Chondrocyte (in vitro differentiated cells): ENCODE data around the gene TUBB4B. TPM values are rescaled to one million over a fixed set of nuclear protein-coding genes. Genes with fewer than 3 reads are reported as not detected.

Experiments
- DNase-seq: peaks from one replicate; pipeline ENCODE4 v3.0.0; 2021; ENCODE audit warnings: mixed read lengths, low spot score
- H3K27ac Mint-ChIP-seq: one replicate; pipeline ENCODE4 v1.8.0; 2021; ENCODE audit warnings: mild to moderate bottlenecking, moderate library complexity, mixed read lengths; ENCODE audit not compliant: unreplicated experiment
- H3K27me3 Mint-ChIP-seq: 2 replicates; pipeline ENCODE4 v1.8.0; 2021; ENCODE audit warnings: low read depth, mixed read lengths
- H3K36me3 Mint-ChIP-seq: 2 replicates; pipeline ENCODE4 v1.8.0; 2021; ENCODE audit warnings: low read depth, mixed read lengths
- H3K4me1 Mint-ChIP-seq: 2 replicates; pipeline ENCODE4 v1.8.0; 2021; ENCODE audit warnings: low read depth, mild to moderate bottlenecking, mixed read lengths
- H3K4me3 Mint-ChIP-seq: one replicate; pipeline ENCODE4 v1.8.0; 2021; ENCODE audit warnings: mild to moderate bottlenecking, moderate library complexity, mixed read lengths; ENCODE audit not compliant: unreplicated experiment
- H3K9me3 Mint-ChIP-seq: 2 replicates; pipeline ENCODE4 v1.8.0; 2021; ENCODE audit warnings: low read depth, mixed read lengths
- CTCF ChIP-seq: fragments of 200-600 bp; sonication (generic); IDR thresholded peaks from 2 replicates; pipeline ENCODE4 v1.5.0; 2021; ENCODE audit warnings: antibody characterized with exemption, mild to moderate bottlenecking, moderate library complexity
- total RNA-seq: library from RNA; stranded (reverse); gene quantifications from 3 replicates; pipeline ENCODE4 v1.2.1, GENCODE V29; 2021

Gene TUBB4B
- total RNA-seq, 1 donor from 2014 or later, result 117 TPM

GRCh38 chr9:137276473-137277328, 35.6 kb downstream of the TUBB4B start:
- Mint-ChIP-seq H3K27ac (peak overlapping the region; percentile 91), H3K9me3 (no peaks in the 10 kb centered on the region), H3K4me1 (peaks cover 34% of the 10 kb centered on the region), H3K36me3 (peaks cover 3% of the 10 kb centered on the region), H3K4me3 (peak overlapping the region; percentile 61), H3K27me3 (no peaks in the 10 kb centered on the region)
- TF ChIP-seq CTCF, result no peak
- peak; percentile 94 for DNase-seq

GRCh38 chr9:137277329-137278041, 36.4 kb downstream of the TUBB4B start, which contains the start of gene TOR4A:
TOR4A (plus strand) TSS chr9:137277726; CDS start chr9:137278690, 964 bp downstream.
- TF ChIP-seq CTCF, result peak; percentile 18
- no peaks in the 10 kb centered on the region for H3K27me3 Mint-ChIP-seq
- H3K36me3 Mint-ChIP-seq, result peaks cover 3% of the 10 kb centered on the region
- H3K4me3 Mint-ChIP-seq, result peak within 1 kb of the TSS; percentile 61
- peak; percentile 93 for DNase-seq
- H3K9me3 Mint-ChIP-seq, result no peaks in the 10 kb centered on the region
- H3K4me1 Mint-ChIP-seq, result peaks cover 31% of the 10 kb centered on the region
- peak within 1 kb of the TSS; percentile 91 for H3K27ac Mint-ChIP-seq

- H3K4me1 Mint-ChIP-seq, result peaks cover 31% of the 10 kb centered on the region
- no peaks in the 10 kb centered on the region for H3K9me3 Mint-ChIP-seq
- DNase-seq, result no peak
- H3K27me3 Mint-ChIP-seq, result no peaks in the 10 kb centered on the region
- H3K4me3 Mint-ChIP-seq, result peak overlapping the region; percentile 16
- TF ChIP-seq CTCF, result no peak
- H3K27ac Mint-ChIP-seq, result peak overlapping the region; percentile 17
- peaks cover 3% of the 10 kb centered on the region for H3K36me3 Mint-ChIP-seq
Measured at GRCh38 chr9:137278061-137278701, 37.1 kb downstream of the TUBB4B start.

GRCh38 chr9:137278721-137279711, 37.9 kb downstream of the TUBB4B start:
- no peak overlapping the region for H3K27ac Mint-ChIP-seq
- H3K4me1 Mint-ChIP-seq, result peaks cover 31% of the 10 kb centered on the region
- no peak for TF ChIP-seq CTCF
- H3K27me3 Mint-ChIP-seq, result no peaks in the 10 kb centered on the region
- no peaks in the 10 kb centered on the region for H3K9me3 Mint-ChIP-seq
- no peaks in the 10 kb centered on the region for H3K36me3 Mint-ChIP-seq
- peak; percentile 92 for DNase-seq
- H3K4me3 Mint-ChIP-seq, result no peak overlapping the region
